GM21529 (cell line): ENCODE results near the gene PAX4.
"Not testable (repeated sequence)": the region's sequence is repeated elsewhere in the genome, so short reads cannot be mapped to it uniquely, and the experiment has no call there.

Source experiments
- ATAC-seq: cut with Tn5 transposase; IDR thresholded peaks from one replicate; pipeline ENCODE4 v1.9.1; 2021; ENCODE audit not compliant: unreplicated experiment

PAX4 gene

GRCh38 chr7:127586346-127586745 is 31.6 kb downstream of the PAX4 start:
- no peak for ATAC-seq

- peak; percentile 78 for ATAC-seq
These were observed 32.6 kb downstream of the PAX4 start, which contains the start of gene GCC1 for GRCh38 chr7:127585044-127585953. Gene GCC1, minus strand, starts transcription at chr7:127585596. Its CDS starts 414 bp downstream, at chr7:127585182.

GRCh38 chr7:127584648-127585043 is 33.3 kb downstream of the PAX4 start:
- no peak for ATAC-seq

DNA sequence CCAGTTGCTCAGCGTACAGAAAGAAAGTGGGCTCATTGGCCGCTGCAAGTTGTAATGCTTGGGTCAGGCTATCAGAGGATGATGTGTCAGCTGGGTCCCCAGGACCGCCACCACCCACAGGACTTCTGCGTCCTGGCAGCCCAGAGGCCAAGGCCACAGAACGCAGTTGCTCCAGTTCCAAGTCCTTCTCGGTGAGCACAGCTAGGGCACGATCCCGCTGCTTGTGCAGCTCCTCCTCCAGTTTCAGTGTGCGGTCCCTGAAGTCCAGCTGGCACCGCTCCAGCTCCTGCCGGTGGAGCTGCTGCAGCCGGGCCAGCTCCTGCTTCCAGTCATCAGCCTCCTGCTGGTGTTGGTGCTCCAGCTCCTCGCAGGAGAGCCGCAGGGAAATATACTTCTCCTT is 35.6 kb downstream of the PAX4 start:
- ATAC-seq, result no peak

DNA sequence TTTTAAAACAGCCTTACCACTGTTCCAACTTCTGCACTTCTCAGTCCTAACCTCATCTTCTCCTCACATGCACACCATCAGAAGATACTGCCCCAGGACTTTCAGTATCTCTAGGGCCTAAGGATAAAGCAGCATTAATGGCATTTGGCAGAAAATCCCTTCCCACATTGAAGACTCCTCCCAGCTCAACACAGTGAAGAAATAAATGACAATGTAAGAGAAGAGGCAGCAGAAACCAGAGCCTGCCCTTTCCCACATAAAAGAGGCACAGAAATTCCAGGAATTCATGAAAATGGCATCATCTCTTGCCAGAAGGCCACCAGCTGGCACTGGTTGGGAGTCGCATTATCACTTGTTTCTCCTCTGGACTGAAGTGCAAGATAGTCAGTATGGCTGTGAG is 36.2 kb downstream of the PAX4 start:
- ATAC-seq, result no peak

DNA sequence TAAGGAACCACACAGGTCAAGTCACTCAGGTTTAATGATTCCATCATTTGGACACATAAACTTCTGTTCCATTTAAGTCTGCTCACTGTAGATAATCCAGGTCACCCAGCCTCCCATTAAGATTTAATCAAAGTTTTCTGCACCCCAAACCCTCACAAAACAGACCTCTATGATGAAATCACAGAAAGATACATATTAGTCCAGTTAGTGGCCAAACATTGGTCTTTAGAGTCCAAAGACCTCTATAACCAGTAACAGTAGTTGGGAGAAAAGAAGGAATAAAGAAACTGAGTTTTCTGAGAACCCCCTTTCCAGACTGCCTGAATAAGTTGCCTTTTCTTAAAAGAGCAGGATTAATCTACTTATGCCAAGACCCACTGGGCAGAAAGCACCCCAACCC is 37.3 kb downstream of the PAX4 start:
- no peak for ATAC-seq

DNA sequence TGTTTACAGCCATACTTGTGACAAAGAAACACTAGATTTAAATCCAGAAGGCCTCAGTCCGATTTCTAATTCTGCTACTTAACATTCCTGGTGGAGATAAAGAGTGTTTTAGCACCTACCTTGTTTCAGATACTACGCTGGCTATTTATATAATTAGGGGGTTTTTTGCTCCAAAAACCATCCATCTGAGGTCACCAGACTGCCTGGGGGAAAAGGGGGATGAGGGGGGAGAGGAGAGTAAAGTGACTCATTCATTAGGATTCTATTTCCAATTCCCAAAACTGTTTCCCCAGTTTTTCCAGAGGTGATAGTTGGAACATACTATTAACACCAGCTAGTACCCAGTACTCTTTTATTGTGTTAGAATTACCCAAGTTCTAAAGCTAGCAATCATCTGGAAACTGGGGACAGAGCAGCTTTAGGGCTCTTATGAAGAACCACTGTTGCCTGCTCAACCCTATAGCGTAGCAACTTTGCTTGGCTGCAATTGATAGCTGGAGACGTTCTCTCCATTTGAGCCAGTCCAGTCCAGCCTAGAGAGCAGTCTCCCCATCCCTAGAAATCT is 39.1 kb downstream of the PAX4 start:
- ATAC-seq, result no peak

DNA sequence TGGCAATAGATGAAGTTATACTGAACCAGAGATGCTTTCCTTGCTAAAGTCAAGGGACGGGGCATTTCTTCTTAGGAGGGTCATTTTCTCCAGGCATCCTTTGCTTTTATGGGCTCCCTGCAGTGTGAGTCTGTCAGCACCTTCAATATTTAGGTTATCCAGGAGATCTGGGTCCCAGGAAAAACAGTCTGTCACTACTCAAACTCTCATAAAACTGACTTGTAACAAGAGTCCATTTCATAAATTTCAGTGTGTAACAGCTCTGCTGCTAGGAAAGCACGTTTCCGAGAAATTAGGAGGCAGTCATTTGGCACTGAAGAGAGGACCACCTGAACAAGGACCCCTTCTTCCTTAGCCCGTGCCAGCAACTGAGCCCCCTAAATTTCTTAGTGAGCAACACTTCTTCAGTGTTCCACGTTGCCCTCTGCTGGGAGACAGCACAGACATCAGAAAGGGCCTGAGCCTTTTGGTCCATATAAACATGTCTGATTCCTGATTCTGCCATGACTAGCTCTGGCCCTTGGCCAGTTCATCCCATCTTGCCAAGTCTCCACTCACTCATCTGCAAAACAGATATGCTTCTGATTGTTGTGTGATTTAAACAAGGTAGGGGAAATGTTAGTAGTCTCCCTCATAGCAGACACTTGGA is 39.8 kb downstream of the PAX4 start:
- ATAC-seq, result no peak

DNA sequence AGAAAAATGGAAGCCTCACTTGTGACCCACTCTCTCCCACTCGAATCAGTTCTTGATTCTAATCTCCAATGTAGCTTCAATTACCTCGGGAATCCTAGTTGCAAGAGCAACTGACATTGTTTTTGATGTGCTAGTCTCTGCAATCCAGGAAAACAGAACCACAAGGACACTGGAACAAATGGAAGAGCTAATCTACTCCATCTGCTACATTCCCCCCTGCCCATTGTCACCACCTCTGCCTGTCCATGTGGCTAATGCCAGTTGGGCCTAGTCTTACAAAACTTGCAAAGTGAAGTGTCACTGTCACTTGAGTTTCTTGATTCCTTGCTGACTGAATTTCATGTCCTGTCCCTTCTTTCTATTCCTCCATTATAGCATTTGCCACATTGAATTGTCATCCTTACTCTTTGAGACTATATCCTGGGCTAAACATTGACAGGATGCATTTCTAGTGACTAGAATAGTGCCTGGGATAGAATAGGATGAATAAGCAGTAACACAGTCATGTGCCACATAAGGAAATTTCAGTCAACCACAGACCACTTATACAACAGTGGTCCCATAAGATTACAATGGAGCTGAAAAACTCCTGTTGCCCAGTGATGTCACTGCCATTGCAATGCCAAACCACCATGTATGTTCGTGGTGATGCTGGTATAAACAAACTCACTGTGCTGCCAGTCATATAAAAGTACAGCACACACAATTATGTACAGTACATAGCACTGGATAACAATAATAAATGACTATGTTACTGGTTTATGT is 46.0 kb downstream of the PAX4 start:
- no peak for ATAC-seq

- not testable (repeated sequence) for ATAC-seq
These were observed 49.9 kb downstream of the PAX4 start for GRCh38 chr7:127568034-127568433.

- ATAC-seq, result no peak
These were observed 51.7 kb downstream of the PAX4 start for GRCh38 chr7:127566242-127566641.
